ENCODE results near the gene MFSD1. TPM values are rescaled to one million over a fixed set of nuclear protein-coding genes. Genes with fewer than 3 reads are reported as not detected.

MFSD1 gene
- total and polyA plus RNA-seq, 2 of the 4 experiments (the other 2 are of a cell fraction), result 50.4 to 64.2 TPM

- no peak for TF ChIP-seq CEBPB (IDR thresholded peaks at IDR 0.05; ENCODE audit: low read depth, low read length)
- no peak for TF ChIP-seq MXI1 (IDR thresholded peaks at IDR 0.05; ENCODE audit: borderline replicate concordance, low read depth, low read length)
- no peak for TF ChIP-seq RAD21 (IDR thresholded peaks at IDR 0.05; ENCODE audit: low read length)
- TF ChIP-seq RCOR1 (IDR thresholded peaks at IDR 0.05; ENCODE audit: insufficient replicate concordance, low read length), result no peak
- no peak for TF ChIP-seq BHLHE40 (IDR thresholded peaks at IDR 0.05; ENCODE audit: low read depth, low read length)
- no peak for TF ChIP-seq ELK1 (IDR thresholded peaks at IDR 0.05; ENCODE audit: borderline replicate concordance, low read depth, low read length)
- TF ChIP-seq RFX5 (IDR thresholded peaks at IDR 0.05; ENCODE audit: low read depth, low read length), result no peak
- no peak for TF ChIP-seq FOS (IDR thresholded peaks at IDR 0.05; ENCODE audit: low read depth, low read length)
- TF ChIP-seq CHD1 (IDR thresholded peaks at IDR 0.05; ENCODE audit: low read depth, low read length), result no peak
- no peak for TF ChIP-seq SMC3 (IDR thresholded peaks at IDR 0.05; ENCODE audit: low read depth, low read length)
- TF ChIP-seq MAZ (IDR thresholded peaks at IDR 0.05; ENCODE audit: borderline replicate concordance, low read depth, low read length), result no peak
- H4K8ac ChIP-seq (ENCODE audit: low read depth in 2 of 2, low read length in 2 of 2), result no peak overlapping the region
- ATAC-seq (ENCODE audit: low read depth) (no peak), DNase-seq (no peak)
- intact Hi-C loops (cut with micrococcal nuclease) (no loop called here), in situ Hi-C loops (cut with MboI; ENCODE audit: low sequenced_read_pairs) (no loop called here), dilution Hi-C loops (cut with HindIII; ENCODE audit: low sequenced_read_pairs, unreplicated experiment) (no loop called here)
- H2BK20ac ChIP-seq (ENCODE audit: low read depth, low read length), result no peak overlapping the region
- H2BK120ac ChIP-seq (ENCODE audit: low read depth, low read length), result no peak overlapping the region
- H3K4me3 ChIP-seq (ENCODE audit: insufficient read depth, low read depth, low read length), result no peak overlapping the region
- H4K20me1 ChIP-seq (ENCODE audit: insufficient read depth, low read length), result no peaks in the 10 kb centered on the region
- no peak overlapping the region for H3K27ac ChIP-seq (ENCODE audit: insufficient read depth, low read length)
- WGBS, 2 experiments (ENCODE audit: extremely low coverage in 2 of 2, insufficient read length in 1 of 2), result no CpG with 5 or more reads among the region's 5 CpGs
- no peaks in the 10 kb centered on the region for H3K9me3 ChIP-seq (ENCODE audit: control insufficient read depth, insufficient read depth, low read length)
- H3K18ac ChIP-seq (ENCODE audit: low read depth, low read length), result no peak overlapping the region
- no peaks in the 10 kb centered on the region for H3K27me3 ChIP-seq (ENCODE audit: control insufficient read depth, insufficient read depth, low read length)
- H2AK5ac ChIP-seq (ENCODE audit: low read depth, low read length), result no peak overlapping the region
- H3K79me1 ChIP-seq (ENCODE audit: low read depth in 1 of 2, low read length in 2 of 2), result no peaks in the 10 kb centered on the region
- H2AFZ ChIP-seq (replicated peaks; ENCODE audit: low read length, poor library complexity), result no peak overlapping the region
- no peaks in the 10 kb centered on the region for H3K4me1 ChIP-seq (ENCODE audit: control insufficient read depth, insufficient read depth, low read length)
- no peak overlapping the region for H3K4me2 ChIP-seq (ENCODE audit: low read depth, low read length)
- H4K5ac ChIP-seq (ENCODE audit: low read depth, low read length), result no peak overlapping the region
- no peak overlapping the region for H3K9ac ChIP-seq (ENCODE audit: low read depth, low read length)
- H3K36me3 ChIP-seq (ENCODE audit: control insufficient read depth, insufficient read depth, low read length), result peaks cover 1% of the 10 kb centered on the region; the same call in 1 of the 2 replicates
- H2BK5ac ChIP-seq (ENCODE audit: low read depth, low read length, poor library complexity, severe bottlenecking), result no peak overlapping the region
- BruUV-seq (replicated peaks), result no TSS peak
- no peak overlapping the region for H3K14ac ChIP-seq (replicated peaks; ENCODE audit: low read depth, low read length)
- no peaks in the 10 kb centered on the region for H3K9me1 ChIP-seq (ENCODE audit: insufficient read depth, low read length)
- no peak overlapping the region for H2BK15ac ChIP-seq (ENCODE audit: low read depth, low read length)
- CTCF ChIA-PET, result interaction anchor here (1.7 kb wide), 1 partner anchor 15 kb away, joined by 4 read pairs; no protein-coding TSS in a partner anchor
- POLR2A ChIA-PET (ENCODE audit: unreplicated experiment), result no interaction called here
- no peak overlapping the region for H2AK9ac ChIP-seq (replicated peaks; ENCODE audit: low read depth, low read length, poor library complexity)
- no peak overlapping the region for H3K56ac ChIP-seq (ENCODE audit: extremely low read depth, insufficient read depth, low read length)
- no peak overlapping the region for H3K4ac ChIP-seq (ENCODE audit: low read depth, low read length)
- H4K91ac ChIP-seq (ENCODE audit: insufficient read depth, low read depth, low read length), result no peak overlapping the region
- no peak overlapping the region for H3K23ac ChIP-seq (ENCODE audit: low read depth, low read length)
Observed at GRCh38 chr3:158753854-158754253, 48.0 kb upstream of the MFSD1 start.

All from IMR-90 (cell line).